RWPE1 (cell line): ENCODE data around the gene HCFC1.

Experiments
- CTCF ChIA-PET: fragments of 350-600 bp; sonication (Branson Sonifier 250); formaldehyde crosslinking; extraction: SDS; loops from one replicate; lab custom pipeline; 2021; lab: Yijun Ruan, JAX
- POLR2A ChIA-PET: fragments of 400-600 bp; formaldehyde crosslinking; extraction: SDS; loops from one replicate; lab custom pipeline; 2020; ENCODE audit warnings: antibody characterized with exemption; ENCODE audit not compliant: low non-redundant PET; lab: Yijun Ruan, JAX
- DNase-seq: peaks from one replicate; pipeline ENCODE4 v3.0.0; 2012; ENCODE audit warnings: low spot score
- H3K27ac ChIP-seq: fragments of 450-650 bp; 2 replicates; pipeline ENCODE4 v1.5.1; 2017
- CTCF ChIP-seq: fragments of 450-650 bp; conservative IDR thresholded peaks from 2 replicates; pipeline ENCODE4 v1.5.1; 2017; ENCODE audit warnings: low read depth, mild to moderate bottlenecking

The HCFC1 gene

DNA sequence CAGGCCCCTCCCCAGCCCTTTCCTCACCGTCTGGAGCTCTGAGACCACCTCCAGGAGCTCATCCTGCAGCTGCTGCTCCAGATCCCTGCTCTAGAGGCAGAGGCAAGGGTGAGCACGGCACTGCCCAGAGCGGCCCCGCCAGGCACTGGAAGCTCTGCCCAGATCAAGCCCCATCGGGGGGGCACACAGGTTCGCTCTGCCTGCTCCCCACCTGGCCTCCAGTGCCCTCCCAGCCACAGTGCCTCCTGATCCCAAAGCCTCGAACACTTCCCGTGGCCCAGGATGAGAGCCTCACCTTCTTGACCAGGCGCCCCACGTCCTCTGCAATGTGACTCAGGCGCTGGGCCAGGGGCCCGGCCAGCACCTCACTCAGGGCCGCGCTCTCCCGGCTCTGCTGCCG, 50.5 kb downstream of the HCFC1 start:
- TF ChIP-seq CTCF: no peak
- ChIA-PET CTCF (interaction anchor here (1.3 to 1.6 kb wide), 2 partner anchors 10 to 157 kb away, joined by 4 to 5 read pairs; partner anchors contain the start of gene PLXNB3), POLR2A (no interaction called here)
- no peak for DNase-seq
- H3K27ac ChIP-seq: peak overlapping the region; percentile 60

DNA sequence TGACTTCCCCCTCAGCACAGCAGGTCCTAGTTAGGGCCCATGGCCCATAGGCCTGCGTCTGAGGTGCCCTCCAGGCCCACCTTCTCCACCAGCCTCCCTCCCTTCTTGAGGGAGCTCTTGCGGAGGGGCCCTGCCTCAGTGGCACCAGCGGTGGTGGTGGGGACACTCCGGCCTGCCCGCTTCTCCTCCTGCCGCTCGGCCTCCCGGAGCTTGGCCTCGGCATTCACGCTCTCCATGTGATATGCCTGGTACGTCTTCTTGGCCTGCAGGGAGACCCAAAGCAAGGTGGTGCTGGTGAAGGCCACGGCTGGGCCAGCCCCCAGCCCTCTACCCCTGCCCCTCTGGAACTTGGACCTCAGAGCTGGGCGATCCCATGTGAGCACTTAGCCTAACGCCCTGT, 51.1 kb downstream of the HCFC1 start:
- POLR2A ChIA-PET: no interaction called here

DNA sequence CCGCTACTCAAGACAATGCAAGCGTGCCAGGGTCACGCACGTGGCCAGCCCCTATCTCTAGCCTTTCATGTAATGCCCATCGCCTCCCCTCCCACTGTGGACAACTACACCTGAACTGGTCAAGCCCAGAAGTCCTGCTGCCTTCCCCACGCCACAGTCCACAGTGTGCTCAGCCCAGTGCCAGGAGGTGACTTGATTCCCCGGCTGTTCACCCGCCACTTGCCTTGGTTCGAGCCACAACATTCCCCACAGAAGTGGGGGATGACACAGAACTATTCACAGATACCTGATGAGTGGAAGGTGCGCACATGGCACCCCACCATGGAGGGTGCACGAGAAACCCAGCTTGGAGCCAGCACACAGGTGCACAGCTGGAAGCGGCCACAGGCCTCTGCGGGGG, 52.3 kb downstream of the HCFC1 start:
- POLR2A ChIA-PET: no interaction called here
- no peak for TF ChIP-seq CTCF
- H3K27ac ChIP-seq: no peak overlapping the region
- CTCF ChIA-PET: no interaction called here
- DNase-seq: no peak

More for the DNA sequence above, 51.1 kb downstream of the HCFC1 start:
- H3K27ac ChIP-seq: peak overlapping the region; percentile 3; the same call in 1 of the 2 replicates
- TF ChIP-seq CTCF: no peak
- CTCF ChIA-PET: interaction anchor here (1.3 to 1.6 kb wide), 2 partner anchors 9 to 156 kb away, joined by 4 to 5 read pairs; partner anchors contain the start of gene PLXNB3
- no peak for DNase-seq

- POLR2A ChIA-PET: no interaction called here
- DNase-seq: peak; percentile 44
- CTCF ChIA-PET: interaction anchor here (1.1 kb wide), 1 partner anchor 154 kb away, joined by 7 read pairs; the partner anchor contains the start of gene PLXNB3
- TF ChIP-seq CTCF: no peak
- H3K27ac ChIP-seq: peak overlapping the region; percentile 85
Observed at GRCh38 chrX:153917869-153918268, 53.7 kb downstream of the HCFC1 start.

DNA sequence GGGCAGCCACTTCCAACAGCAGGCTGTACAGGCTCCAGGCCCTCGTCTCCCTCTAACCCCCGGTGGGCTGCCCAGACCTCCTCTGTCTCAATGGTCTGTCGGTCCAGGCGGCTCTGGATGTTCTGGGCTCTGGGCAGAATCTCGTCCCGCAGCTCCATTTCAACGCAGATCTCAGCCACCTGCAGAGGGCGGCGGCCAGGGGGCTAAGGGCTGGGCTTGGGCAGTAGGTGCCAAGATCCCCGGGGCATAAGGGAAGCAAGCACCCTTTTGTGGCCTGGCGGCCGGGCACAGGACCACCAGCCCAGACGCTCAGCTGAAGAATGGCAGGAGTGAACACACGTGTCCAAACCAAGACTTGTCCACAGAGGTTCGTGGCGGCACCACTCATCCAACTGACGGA, 57.9 kb downstream of the HCFC1 start:
- no peak for DNase-seq
- POLR2A ChIA-PET: no interaction called here
- no peak overlapping the region for H3K27ac ChIP-seq
- TF ChIP-seq CTCF: no peak
- CTCF ChIA-PET: interaction anchor here (0.6 kb wide), 1 partner anchor 150 kb away, joined by 3 read pairs; no protein-coding TSS in a partner anchor

DNA sequence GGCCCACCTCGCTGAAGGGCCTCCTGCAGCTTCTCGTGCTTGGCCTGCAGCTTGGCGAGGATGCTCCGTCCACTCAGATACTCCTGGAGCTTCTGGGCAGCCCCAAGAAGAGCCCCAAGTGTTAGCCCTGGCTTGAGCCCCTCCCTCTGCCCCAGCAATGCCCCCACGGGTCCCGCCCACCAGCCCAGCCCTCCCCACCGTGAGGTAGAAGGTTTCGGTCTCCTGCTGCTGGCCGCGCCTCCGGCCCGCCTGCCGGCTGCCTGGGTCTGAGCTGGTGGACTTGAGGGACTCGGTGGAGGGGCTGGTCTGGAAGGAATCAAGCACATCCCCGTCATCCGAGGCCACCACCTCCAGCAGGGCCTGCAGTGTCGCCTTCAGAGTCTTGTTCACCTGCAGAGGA, 58.4 kb downstream of the HCFC1 start:
- DNase-seq: no peak
- H3K27ac ChIP-seq: no peak overlapping the region
- ChIA-PET POLR2A (no interaction called here), CTCF (interaction anchor here (0.6 kb wide), 1 partner anchor 150 kb away, joined by 3 read pairs; no protein-coding TSS in a partner anchor)
- no peak for TF ChIP-seq CTCF
